Fibroblast of pulmonary artery (primary cell): Measurements from ENCODE around the gene ATG16L1.

Source experiments
- DNase-seq: peaks from one replicate; pipeline ENCODE4 v3.0.0-alpha.2; 2010; ENCODE audit warnings: low read depth
- H3K4me3 ChIP-seq: replicated peaks from 2 replicates; pipeline ENCODE4 v1.5.1; 2011; ENCODE audit warnings: low read depth, mild to moderate bottlenecking, control low read depth, low read length, moderate library complexity
- CTCF ChIP-seq: IDR thresholded peaks from 2 replicates; pipeline ENCODE4 v1.5.1; 2011; ENCODE audit warnings: mild to moderate bottlenecking, control low read depth, low read length, inconsistent platforms; ENCODE audit errors: missing control alignments

Gene ATG16L1

DNA sequence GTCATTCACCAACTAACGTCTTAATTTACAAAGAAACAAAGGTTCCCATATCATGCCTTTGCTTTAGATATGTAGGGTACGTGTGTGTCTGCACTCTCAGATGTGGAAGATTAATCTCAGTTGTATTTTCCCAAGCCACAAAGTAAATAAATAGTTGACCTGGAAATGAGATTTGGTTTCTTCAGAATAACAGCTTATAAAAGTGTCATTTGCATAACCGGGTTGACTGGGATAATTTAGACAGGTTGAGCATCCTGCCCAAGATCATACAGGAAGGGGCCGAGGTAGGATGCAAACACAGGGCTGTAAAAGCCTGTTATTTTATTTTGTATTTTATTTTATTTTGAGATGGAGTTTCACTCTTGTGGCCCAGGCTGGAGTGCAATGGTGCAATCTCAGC is 19.5 kb downstream of the ATG16L1 start:
- no peak for DNase-seq
- no peak overlapping the region for H3K4me3 ChIP-seq
- no peak for TF ChIP-seq CTCF

GRCh38 chr2:233271693-233272092 is 20.2 kb downstream of the ATG16L1 start:
- no peak for DNase-seq
- TF ChIP-seq CTCF, result no peak
- H3K4me3 ChIP-seq, result no peak overlapping the region

- no peak for TF ChIP-seq CTCF
- no peak overlapping the region for H3K4me3 ChIP-seq
- no peak for DNase-seq
Observed at GRCh38 chr2:233273120-233273519, 21.6 kb downstream of the ATG16L1 start.

DNA sequence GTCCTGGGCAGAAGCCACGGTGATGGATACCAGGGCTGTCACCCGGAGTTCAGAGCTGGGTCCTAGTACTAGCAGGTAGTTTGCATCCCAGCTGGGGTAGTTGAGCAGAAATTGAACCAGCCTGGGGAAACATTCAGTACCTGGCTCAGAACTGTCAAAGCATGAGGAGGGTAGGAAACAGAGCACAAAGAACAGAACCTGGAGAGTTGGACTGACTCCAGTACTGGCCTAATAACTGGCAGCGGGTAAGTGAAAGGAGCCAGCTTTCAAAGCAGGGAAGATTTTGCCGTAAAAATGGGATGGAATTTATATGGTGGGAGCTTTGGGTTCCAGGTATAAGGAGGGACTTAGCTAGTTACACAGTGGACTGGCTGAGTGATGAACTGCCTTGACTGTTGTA is 23.8 kb downstream of the ATG16L1 start:
- no peak for DNase-seq
- H3K4me3 ChIP-seq, result no peak overlapping the region
- no peak for TF ChIP-seq CTCF

DNA sequence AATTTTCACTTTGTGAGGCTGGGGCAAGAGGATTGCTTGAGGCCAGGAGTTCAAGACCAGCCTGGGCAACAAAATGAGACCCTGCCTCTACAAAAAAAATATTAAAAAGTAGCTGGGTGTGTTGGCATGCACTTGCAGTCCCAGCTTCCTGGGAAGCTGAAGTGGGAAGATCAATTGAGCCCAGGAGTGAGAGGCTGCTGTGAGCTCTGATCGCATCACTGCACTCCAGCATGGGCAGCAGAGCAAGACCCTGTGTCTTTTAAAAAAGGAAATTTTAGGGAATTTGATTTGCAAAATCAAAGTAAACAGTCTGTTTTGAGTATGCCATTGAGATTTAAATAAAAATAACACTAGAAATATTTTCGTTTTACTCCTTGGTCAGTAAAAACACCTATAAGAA is 27.4 kb downstream of the ATG16L1 start:
- no peak for TF ChIP-seq CTCF
- DNase-seq, result no peak
- H3K4me3 ChIP-seq, result no peak overlapping the region

- TF ChIP-seq CTCF, result no peak
- H3K4me3 ChIP-seq, result no peak overlapping the region
- no peak for DNase-seq
Observed at GRCh38 chr2:233280114-233280693, 28.7 kb downstream of the ATG16L1 start.

DNA sequence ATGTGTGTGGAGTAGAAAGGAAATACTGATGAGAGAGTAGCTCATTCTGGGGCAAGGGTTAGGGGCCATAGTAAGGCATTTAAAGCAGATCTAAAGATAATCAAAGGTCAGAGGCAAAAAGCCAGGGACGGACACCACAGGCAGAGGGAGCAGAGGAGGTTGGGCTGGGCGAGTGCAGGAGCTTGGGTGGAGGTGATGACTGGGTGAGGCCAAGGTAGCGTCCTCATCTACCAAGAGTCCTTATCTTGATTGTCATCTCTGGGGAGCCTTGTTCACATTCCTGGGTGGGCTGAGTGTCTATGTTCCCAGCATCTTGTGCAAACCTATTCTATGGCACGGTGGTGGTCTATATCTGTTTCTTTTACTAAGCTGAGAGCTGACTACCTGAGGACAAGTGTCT is 30.1 kb downstream of the ATG16L1 start:
- DNase-seq, result no peak
- TF ChIP-seq CTCF, result no peak
- no peak overlapping the region for H3K4me3 ChIP-seq
